Muscle of arm (tissue), 12 donors: Measurements from ENCODE around the gene ABHD14A. TPM values are rescaled to one million over a fixed set of nuclear protein-coding genes. Genes with fewer than 3 reads are reported as not detected.

ENCODE experiments used
- DNase-seq: peaks from one replicate; pipeline ENCODE4 v3.0.0-alpha.2; 2013
- polyA plus RNA-seq, 12 donors: library from polyadenylated mRNA; unstranded; fragments of 120-200 nt; gene quantifications; one replicate each; pipeline ENCODE4 v1.2.1, GENCODE V29; 2013; ENCODE audit not compliant: insufficient read length in 12 of 12

Gene ABHD14A
- polyA plus RNA-seq, 12 donors = 8.4 to 22.2 (median 11.0) TPM; not detected in 1

DNA sequence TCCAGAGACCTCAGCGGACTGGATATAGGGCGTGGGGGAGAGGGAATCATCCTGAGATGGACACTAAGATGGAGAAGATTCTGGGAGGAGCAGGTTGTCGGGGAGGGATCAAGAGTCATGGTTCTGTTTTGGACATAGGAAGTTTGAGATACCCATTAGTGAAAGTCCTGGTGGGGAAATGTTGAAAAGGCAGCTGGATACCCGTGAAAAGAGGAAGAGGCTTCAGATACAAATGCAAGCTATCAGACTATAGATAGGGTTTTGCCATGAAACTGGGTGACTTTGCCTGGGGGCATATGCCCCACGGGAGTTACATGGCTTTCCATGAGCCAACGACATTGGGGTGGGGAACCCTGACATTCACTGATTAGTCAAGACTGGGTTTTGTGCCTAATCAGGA is 20.8 kb upstream of the ABHD14A start:
- DNase-seq = no peak

GRCh38 chr3:51954713-51955112 is 20.2 kb upstream of the ABHD14A start:
- no peak for DNase-seq

DNA sequence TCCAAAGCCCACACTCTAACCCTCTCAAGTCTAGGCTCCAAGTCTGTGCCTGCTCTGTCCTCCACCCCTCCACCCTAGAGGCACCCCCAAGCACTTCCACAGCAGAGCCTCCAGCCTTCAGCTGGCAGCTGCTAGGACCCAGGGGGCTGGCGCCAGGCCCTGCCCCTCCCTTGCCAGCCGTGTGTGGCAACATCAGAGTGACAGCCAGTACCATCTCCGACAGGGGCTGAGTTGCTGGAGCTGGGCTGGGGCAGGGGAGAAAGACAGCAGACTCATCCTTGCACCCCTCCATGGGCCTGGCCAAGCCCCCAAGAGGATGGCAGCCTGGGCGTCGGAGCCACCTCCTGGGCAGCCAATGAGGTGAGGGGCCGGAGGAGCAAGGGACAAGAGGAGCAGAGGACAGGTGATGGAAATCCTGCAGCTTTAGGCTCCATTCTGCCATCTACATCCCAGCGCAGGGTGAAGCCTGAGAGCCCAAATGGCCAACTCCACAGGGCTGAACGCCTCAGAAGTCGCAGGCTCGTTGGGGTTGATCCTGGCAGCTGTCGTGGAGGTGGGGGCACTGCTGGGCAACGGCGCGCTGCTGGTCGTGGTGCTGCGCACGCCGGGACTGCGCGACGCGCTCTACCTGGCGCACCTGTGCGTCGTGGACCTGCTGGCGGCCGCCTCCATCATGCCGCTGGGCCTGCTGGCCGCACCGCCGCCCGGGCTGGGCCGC is 19.5 kb upstream of the ABHD14A start, which contains the start of gene GPR62:
Gene GPR62 (plus strand): TSS at position 207 of the 718 bp plus-strand sequence. CDS start 272 bp downstream, at position 479.
- no peak for DNase-seq

- peak; percentile 39 for DNase-seq
Observed at GRCh38 chr3:51955893-51956770, 18.7 kb upstream of the ABHD14A start.

- no peak for DNase-seq
Observed at GRCh38 chr3:51957520-51958205, 17.2 kb upstream of the ABHD14A start.

GRCh38 chr3:51958603-51959521 is 16.0 kb upstream of the ABHD14A start:
- no peak for DNase-seq

- no peak for DNase-seq
Observed at GRCh38 chr3:51959651-51960050, 15.2 kb upstream of the ABHD14A start.

DNA sequence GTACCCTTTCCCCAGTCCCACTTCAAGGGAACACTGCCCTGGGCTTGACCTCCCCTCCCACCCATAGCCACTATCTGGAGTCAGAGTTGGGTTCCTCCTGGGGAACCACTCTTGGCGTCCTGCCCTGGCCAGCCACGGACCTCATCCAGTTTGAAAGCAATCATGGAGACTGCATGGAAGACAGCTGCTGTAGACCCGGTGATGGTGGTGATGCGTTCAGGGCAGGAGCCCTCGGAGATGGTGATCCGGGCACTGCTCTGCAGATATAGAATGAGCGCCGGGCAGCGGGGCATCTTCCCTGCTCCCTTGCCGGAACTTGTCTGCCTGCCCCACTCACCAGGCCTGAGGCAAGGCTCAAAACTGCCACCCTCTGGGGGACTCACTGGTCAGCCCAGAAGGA is 14.5 kb upstream of the ABHD14A start:
- DNase-seq = no peak

DNA sequence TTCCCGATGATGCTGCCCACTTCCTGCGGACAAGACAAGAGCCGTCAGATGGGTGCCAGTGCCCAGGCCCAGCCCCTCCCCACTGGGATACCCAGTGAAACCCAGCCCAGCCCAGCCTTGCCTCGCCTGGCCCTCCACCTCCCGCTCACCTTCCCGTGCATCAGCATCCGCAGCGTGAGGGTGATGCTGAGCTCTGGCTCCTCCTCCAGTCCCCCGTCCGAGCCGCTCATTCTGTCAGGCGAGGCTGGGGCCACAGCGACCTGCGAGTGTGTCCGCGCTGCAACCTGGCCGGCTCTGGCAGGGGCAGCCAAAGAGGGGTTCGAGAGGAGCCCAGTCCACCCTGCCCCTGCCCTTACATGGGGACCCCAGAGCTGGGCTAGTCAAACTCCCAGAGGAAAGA is 13.9 kb upstream of the ABHD14A start:
- no peak for DNase-seq

GRCh38 chr3:51961602-51962569 is 13.0 kb upstream of the ABHD14A start:
- no peak for DNase-seq

DNA sequence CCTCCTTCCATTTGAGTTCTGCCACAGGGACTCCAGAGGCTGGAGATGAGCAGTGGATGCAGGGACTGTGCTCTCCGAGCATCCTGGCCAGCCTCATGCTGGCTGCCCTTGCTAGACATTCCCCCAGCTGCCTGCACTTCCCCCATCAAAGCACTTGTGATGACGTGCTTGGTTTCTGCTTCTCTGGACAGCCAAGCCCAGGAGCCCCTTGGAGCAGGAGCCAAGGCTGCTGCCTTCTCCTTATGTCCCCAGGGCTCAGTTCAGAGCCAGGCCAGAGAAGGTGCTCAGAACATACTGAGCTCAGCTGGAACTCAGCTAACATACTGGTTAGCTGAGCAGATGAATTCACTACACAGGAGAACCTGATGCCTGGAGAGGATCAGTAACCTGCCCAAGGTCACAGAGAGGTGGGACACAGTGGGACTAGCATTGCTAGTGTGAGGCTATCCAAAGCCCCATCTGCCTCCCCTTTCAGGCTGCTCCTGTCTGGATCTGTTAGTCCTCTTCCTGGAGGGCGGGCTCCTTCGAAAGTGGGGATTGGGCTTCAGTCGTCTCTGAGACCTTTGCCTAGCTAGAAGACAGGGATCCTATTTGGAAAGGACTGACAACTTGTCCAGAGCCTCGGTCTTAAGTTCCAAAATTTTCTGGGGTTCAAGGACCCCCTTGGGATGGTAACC is 11.9 kb upstream of the ABHD14A start:
- peak; percentile 45 for DNase-seq

DNA sequence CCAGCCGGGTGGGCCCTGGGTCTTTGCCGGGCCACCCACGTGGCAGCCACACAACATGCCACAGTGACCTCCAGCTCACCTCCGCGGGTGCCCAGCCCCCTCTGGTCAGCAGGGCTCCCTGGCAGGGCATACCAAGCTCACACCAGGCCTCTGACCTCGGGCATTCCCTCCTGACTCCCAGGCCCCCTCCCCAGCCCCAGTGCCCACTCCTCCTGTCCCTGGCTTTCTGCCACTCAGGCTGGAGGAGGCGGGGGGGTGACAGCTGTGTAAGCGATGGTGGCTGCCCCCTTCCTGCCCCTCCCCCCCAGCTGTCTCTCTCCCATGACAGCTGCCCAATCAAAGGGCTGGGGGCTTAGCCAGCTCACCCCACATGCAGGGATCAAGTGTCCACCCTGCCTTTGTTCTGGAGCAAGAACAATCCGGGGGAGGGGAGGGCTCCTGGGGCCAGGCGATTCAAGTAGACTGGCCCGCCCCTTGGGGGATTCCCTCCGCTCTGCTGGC is 10.9 kb upstream of the ABHD14A start:
- DNase-seq = peak; percentile 46

DNA sequence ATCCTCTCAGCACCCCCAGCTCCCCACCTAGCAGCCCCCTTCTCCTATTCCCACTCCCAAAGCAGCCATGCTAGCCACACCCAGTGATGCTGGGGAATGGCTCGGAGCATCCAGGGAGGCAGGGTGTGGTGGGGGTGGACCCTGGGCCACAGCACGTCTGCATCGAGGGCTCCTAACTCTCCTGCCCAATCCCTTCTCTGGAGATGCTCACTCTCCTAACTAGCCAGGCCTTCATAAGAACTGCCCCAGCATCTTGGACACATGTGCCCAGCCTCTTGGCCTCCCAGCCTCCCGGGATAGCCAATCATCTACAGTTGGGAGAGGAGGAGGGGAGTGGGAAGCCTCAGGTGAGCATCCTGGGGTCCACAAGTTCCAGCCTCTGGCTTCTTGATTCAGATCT is 10.3 kb upstream of the ABHD14A start:
- no peak for DNase-seq

GRCh38 chr3:51966016-51966415 is 8.8 kb upstream of the ABHD14A start:
- DNase-seq = no peak

- no peak for DNase-seq
Observed at GRCh38 chr3:51966486-51966885, 8.4 kb upstream of the ABHD14A start.

GRCh38 chr3:51966922-51967383 is 7.9 kb upstream of the ABHD14A start:
- no peak for DNase-seq

- peak; percentile 59 for DNase-seq
Observed at GRCh38 chr3:51967384-51968169, 7.3 kb upstream of the ABHD14A start, which contains the start of gene PCBP4. PCBP4 (minus strand) TSS chr3:51967454; CDS start chr3:51961240, 6,214 bp downstream.

DNA sequence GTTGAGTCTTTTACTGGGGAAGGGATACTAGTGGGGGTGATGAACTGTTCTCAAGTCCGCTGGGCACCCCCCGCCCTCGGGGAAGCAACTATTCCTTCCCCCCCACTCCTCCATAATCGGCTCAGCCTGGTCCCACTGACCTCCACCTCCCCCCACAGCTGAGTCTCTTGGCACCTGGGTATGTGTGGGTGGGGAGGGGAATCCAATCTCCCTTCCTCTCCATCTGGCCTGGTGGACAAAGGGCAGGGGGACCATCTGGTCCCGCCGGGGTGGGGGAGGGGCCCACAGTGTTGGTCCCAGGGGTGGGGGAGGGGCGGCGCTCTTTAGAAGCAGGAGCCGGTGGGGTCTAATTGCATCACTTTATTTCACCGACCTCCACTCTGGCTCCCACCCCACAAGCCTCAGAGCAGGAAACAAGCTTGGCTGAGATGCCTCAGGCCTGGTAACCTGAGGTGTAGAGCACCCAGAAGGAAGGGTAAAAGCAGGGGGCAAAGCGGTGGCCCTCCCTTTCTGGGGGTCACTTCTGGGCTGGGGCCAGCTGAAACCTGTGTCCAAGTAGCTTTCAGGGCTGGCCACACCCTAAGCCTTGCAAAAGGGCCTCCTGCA is 6.6 kb upstream of the ABHD14A start:
- DNase-seq = peak; percentile 45
